IPS-15b (cell line): ENCODE data around the gene KIFC3.

Source experiments
- H3K27me3 ChIP-seq: one replicate; pipeline ENCODE4 v1.6.1; 2013; ENCODE audit warnings: low read length; ENCODE audit not compliant: control insufficient read depth, insufficient read depth
- H3K36me3 ChIP-seq: one replicate; pipeline ENCODE4 v1.6.1; 2013; ENCODE audit warnings: low read length; ENCODE audit not compliant: control insufficient read depth, insufficient read depth
- H3K4me1 ChIP-seq: one replicate; pipeline ENCODE4 v1.6.1; 2013; ENCODE audit warnings: mild to moderate bottlenecking, low read length; ENCODE audit not compliant: control insufficient read depth, insufficient read depth
- H3K4me3 ChIP-seq: one replicate; pipeline ENCODE4 v1.5.1; 2013; ENCODE audit warnings: low read depth, low read length
- H3K9ac ChIP-seq: one replicate; pipeline ENCODE4 v1.6.1; 2013; ENCODE audit warnings: low read depth, mild to moderate bottlenecking, low read length
- H3K9me3 ChIP-seq: one replicate; pipeline ENCODE4 v1.6.1; 2013; ENCODE audit warnings: mild to moderate bottlenecking, low read length; ENCODE audit not compliant: control insufficient read depth, insufficient read depth

KIFC3 gene

GRCh38 chr16:57809276-57810196 lies 7.2 kb upstream of the KIFC3 start:
- no peaks in the 10 kb centered on the region for H3K36me3 ChIP-seq
- no peak overlapping the region for H3K9ac ChIP-seq
- H3K4me3 ChIP-seq = no peak overlapping the region
- H3K27me3 ChIP-seq = no peaks in the 10 kb centered on the region
- peaks cover 2% of the 10 kb centered on the region for H3K4me1 ChIP-seq
- no peaks in the 10 kb centered on the region for H3K9me3 ChIP-seq

GRCh38 chr16:57808589-57809228 lies 6.4 kb upstream of the KIFC3 start:
- Histone ChIP-seq H3K9ac (no peak overlapping the region), H3K4me1 (peaks cover 3% of the 10 kb centered on the region), H3K27me3 (no peaks in the 10 kb centered on the region), H3K4me3 (no peak overlapping the region), H3K9me3 (no peaks in the 10 kb centered on the region), H3K36me3 (no peaks in the 10 kb centered on the region)

- H3K36me3 ChIP-seq = no peaks in the 10 kb centered on the region
- no peaks in the 10 kb centered on the region for H3K27me3 ChIP-seq
- no peaks in the 10 kb centered on the region for H3K9me3 ChIP-seq
- peaks cover 6% of the 10 kb centered on the region for H3K4me1 ChIP-seq
- H3K4me3 ChIP-seq = no peak overlapping the region
- H3K9ac ChIP-seq = no peak overlapping the region
Observed at GRCh38 chr16:57807968-57808528, 5.8 kb upstream of the KIFC3 start.

GRCh38 chr16:57807252-57807967 lies 5.1 kb upstream of the KIFC3 start:
- Histone ChIP-seq H3K4me3 (no peak overlapping the region), H3K4me1 (peaks cover 6% of the 10 kb centered on the region), H3K9ac (no peak overlapping the region), H3K9me3 (no peaks in the 10 kb centered on the region), H3K27me3 (no peaks in the 10 kb centered on the region), H3K36me3 (no peaks in the 10 kb centered on the region)

- peaks cover 16% of the 10 kb centered on the region for H3K4me1 ChIP-seq
- H3K36me3 ChIP-seq = no peaks in the 10 kb centered on the region
- H3K9ac ChIP-seq = no peak overlapping the region
- no peaks in the 10 kb centered on the region for H3K9me3 ChIP-seq
- no peak overlapping the region for H3K4me3 ChIP-seq
- peaks cover 10% of the 10 kb centered on the region for H3K27me3 ChIP-seq
Observed at GRCh38 chr16:57805176-57805575, 2.9 kb upstream of the KIFC3 start.

GRCh38 chr16:57804111-57804837 lies 2.0 kb upstream of the KIFC3 start:
- no peak overlapping the region for H3K9ac ChIP-seq
- no peak overlapping the region for H3K4me3 ChIP-seq
- no peaks in the 10 kb centered on the region for H3K9me3 ChIP-seq
- peaks cover 13% of the 10 kb centered on the region for H3K4me1 ChIP-seq
- H3K36me3 ChIP-seq = no peaks in the 10 kb centered on the region
- peaks cover 17% of the 10 kb centered on the region for H3K27me3 ChIP-seq

- Histone ChIP-seq H3K4me3 (peak overlapping the region; percentile 33), H3K36me3 (no peaks in the 10 kb centered on the region), H3K9me3 (no peaks in the 10 kb centered on the region), H3K4me1 (peaks cover 13% of the 10 kb centered on the region), H3K9ac (no peak overlapping the region), H3K27me3 (peaks cover 22% of the 10 kb centered on the region)
Observed at GRCh38 chr16:57803134-57803990, 1.1 kb upstream of the KIFC3 start.

- peak overlapping the region; percentile 33 for H3K4me3 ChIP-seq
- no peaks in the 10 kb centered on the region for H3K9me3 ChIP-seq
- H3K36me3 ChIP-seq = no peaks in the 10 kb centered on the region
- H3K27me3 ChIP-seq = peaks cover 22% of the 10 kb centered on the region
- H3K9ac ChIP-seq = no peak overlapping the region
- H3K4me1 ChIP-seq = peaks cover 15% of the 10 kb centered on the region
Observed at GRCh38 chr16:57801809-57802340, 416 bp downstream of the KIFC3 start.

GRCh38 chr16:57801098-57801808 lies 1.0 kb downstream of the KIFC3 start:
- peaks cover 15% of the 10 kb centered on the region for H3K4me1 ChIP-seq
- H3K9me3 ChIP-seq = no peaks in the 10 kb centered on the region
- peak overlapping the region; percentile 33 for H3K4me3 ChIP-seq
- H3K36me3 ChIP-seq = no peaks in the 10 kb centered on the region
- H3K27me3 ChIP-seq = peaks cover 22% of the 10 kb centered on the region
- H3K9ac ChIP-seq = no peak overlapping the region
